K562 treated with DMSO at 1 percent for 48 hours (cell line): ENCODE results near the gene EIPR1. TPM values are rescaled to one million over a fixed set of nuclear protein-coding genes. Genes with fewer than 3 reads are reported as not detected.

Experiments
- total RNA-seq: library from RNA; unstranded; fragments of 300-600 nt; gene quantifications from 2 replicates; pipeline ENCODE4 v1.2.3, GENCODE V29; 2022; ENCODE audit warnings: low replicate concordance; ENCODE audit errors: extremely low read depth

EIPR1 gene
- not detected in 2 replicates for total RNA-seq

GRCh38 chr2:3377612-3378432, at the start of gene EIPR1:
Gene EIPR1, minus strand, starts transcription at chr2:3377818. Its CDS starts 129 bp downstream, at chr2:3377689.

DNA sequence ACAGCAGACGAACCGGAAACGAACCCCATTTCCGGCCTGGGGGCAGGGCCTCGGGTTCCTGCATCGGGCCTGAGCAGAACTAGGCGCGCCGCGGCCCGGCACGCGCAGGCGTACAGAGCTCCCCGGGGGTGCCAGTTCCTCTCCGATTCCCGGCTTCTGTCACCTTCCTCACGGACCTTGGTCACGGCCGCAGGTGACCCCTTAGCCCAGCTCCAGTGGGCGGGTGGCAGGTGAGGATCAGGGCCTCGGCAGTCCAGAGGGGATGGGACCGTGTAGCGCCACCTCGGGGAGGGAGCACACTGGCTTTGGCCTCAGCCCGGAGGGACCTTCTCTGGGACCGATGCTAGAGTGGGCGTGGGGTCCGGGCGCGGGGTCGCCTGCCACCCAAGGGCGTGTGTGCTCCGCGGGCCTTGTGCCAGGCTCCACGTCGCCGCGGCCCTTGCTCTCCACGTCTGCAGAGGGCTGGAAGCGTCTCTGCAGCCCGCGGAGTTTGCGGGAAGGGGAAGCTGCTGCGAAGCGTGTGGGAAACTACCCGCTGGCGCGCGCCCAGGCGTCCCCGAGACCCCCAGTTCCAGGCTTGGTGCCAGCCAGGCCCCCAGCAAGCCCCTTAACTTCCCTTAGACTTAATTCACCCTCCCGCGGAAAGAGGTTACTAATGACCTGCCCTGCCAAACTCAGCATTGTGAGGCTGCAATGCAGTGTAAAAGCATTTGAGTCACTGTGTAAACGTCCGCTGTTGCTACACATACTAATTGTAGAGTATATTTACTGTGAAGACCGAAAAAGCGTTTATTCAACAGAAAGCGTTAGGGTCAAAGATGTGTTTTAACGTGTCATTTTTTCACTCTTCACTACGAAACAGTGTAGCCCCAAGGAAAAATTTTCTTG, 2.3 kb upstream of the EIPR1 start, which contains the start of gene TRAPPC12:
TRAPPC12 (plus strand) TSS at position 48 of the 888 bp plus-strand sequence. CDS start 7,930 bp downstream, outside the sequence.

Other genes with a start within 250 kb of the EIPR1 start
- not detected in 2 replicates for gene TRAPPC12, start 1.9 kb upstream of the EIPR1 start, total RNA-seq
- gene ADI1, start 141.7 kb upstream of the EIPR1 start, total RNA-seq: not detected in 2 replicates
- not detected in 2 replicates for gene RNASEH1, start 180.5 kb upstream of the EIPR1 start, total RNA-seq
- 1,745 TPM in 1 of 2 replicates, not detected in the other for gene RPS7, start 197.4 kb upstream of the EIPR1 start, total RNA-seq
- gene COLEC11, start 217.3 kb upstream of the EIPR1 start, total RNA-seq: not detected in 2 replicates